ENCODE results near the gene TXNDC16.

TXNDC16 gene

GRCh38 chr14:52442602-52443001, 109.7 kb downstream of the TXNDC16 start:
- DNase-seq = no peak

DNA sequence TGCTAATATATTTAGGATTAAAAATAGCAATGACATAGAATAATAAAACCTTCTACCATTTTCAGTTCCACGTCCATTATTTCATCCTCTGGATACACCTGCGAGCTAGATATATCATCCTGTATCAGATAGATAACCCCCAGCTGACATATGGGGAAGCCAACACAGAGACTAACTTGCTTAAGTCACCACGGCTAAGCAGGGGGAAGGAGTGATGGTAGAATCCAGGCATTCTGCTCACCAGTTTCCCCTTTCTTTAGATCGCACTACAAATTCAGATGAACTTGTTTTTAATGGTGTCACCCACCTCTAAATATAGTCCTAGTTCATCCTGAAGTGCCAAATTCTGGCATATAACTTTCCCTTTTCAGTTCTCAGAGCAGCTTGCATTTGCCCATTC, 110.1 kb downstream of the TXNDC16 start:
- DNase-seq = no peak

- DNase-seq = no peak
Measured at GRCh38 chr14:52439476-52439875, 112.8 kb downstream of the TXNDC16 start.

DNA sequence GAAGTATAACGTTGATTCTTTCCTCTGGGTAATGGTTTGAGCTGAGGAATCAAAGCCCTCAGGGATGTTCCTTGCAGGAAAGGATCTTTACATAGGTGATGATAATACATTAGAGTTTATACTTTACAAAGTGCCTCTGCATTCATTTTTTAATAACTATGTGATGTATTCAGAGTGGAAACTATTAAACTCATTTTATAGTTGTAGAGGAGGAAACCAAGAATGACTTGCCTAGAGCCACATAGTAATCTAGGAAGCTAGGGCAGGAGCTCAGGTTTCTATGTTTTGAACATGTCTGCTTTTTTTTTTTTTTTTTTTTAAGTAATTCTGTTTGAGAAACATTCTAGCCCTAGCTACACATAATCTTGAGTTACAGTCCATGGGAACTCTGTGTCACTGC, 117.3 kb downstream of the TXNDC16 start:
- DNase-seq = no peak

DNA sequence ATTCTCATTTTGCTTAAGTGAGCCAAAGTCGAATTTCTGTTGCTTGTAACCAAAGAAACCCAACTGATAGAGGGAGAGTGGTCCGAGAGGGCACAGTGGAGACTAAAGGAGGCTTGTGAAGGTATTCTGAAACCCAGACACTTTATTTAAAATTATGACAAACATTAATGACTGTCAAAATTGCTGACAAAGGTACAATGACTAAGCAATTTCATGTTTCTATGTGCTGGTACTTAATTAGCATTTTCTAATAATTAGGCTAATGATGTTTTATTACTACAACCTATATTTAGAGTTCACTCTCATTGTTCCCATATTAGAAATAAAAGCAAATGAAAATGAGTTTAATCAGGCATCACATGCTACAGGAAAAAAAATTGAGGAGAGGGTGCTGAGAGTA, 121.8 kb downstream of the TXNDC16 start:
- no peak for DNase-seq

- no peak for DNase-seq
Measured at GRCh38 chr14:52429451-52429850, 122.9 kb downstream of the TXNDC16 start.

DNA sequence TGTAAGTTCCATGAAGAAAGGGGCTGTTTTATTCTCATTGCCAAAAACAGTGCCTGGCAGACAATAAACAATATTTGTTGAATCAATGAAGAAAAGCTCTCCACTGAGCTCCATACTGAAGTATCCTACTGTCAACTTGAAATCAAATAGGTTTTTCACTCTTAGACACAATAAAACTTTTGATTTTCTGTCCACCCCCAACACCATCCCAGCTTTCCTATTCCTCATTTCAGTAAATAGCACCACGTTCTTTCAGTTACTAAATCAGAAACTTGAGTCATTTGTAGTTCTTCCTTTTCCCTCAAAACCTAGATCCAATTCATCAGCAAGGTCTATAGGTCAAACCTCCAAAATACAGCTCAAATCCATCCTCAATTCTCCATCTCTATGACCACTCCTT, 124.8 kb downstream of the TXNDC16 start:
- no peak for DNase-seq

DNA sequence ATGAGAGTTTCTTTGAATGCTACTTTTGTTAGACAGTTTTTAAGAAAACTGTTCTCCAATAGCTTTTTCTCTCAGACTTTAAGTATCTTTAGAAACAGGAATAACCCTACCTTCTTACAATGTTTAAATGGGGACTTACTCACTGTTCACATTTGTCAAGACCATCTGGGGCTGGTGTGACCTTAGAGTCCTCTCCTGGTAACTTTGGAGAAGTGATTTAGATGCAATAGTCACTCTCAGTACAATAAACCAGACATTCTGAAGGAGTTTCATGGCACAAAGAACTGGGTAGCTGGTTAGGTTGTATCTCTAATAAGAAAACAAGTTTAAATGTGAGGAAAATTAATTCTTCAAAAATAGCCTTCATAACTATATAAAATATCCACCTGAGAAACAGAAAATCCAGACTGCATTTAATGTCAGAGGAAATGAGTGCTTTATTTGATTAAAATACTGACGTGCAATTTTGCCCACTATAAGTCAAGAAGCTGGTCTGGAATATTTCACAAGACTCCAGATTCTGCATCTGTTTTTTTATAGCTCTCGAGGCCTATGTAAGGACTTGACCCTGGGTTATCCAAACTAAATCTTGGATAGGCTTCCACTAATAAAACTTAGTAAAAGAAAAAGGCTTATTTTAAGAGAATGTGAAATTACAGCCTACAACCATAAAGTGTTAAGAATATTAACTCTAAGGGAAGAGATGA, 129.5 kb downstream of the TXNDC16 start:
- no peak for DNase-seq

- no peak for DNase-seq
Measured at GRCh38 chr14:52417139-52417538, 135.2 kb downstream of the TXNDC16 start.

DNA sequence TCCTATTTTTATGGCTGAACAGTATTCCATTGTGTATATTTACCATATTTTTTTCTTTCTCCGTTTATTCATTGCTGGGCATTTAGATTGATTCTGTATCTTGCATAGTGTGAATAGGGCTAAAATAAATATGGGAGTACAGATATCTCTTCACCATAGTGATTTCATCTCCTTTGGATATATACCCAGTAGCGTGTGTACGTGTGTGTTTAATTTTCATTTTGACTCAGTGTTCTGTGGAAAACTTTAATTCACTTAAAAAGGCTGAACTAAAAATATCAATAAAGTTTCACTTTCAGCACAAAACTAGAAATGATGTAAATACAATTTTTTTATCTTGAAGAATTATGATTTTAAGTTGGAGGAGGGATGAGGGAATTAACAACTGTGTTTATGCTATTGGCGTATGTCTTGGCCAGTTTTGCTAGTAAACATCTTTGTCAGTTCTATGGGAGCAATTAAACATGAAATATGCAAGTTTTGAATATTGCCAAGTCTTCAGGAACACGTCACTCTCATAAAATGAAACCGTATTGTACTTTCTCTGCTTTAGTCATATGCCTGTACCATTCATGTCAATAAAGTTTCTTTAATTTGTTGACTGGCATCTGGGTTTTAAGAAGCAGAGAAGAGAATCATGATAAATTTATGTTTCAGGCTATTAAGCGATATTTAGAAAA, 138.4 kb downstream of the TXNDC16 start:
- DNase-seq = no peak

- no peak for DNase-seq
Measured at GRCh38 chr14:52412426-52412825, 139.9 kb downstream of the TXNDC16 start.

DNA sequence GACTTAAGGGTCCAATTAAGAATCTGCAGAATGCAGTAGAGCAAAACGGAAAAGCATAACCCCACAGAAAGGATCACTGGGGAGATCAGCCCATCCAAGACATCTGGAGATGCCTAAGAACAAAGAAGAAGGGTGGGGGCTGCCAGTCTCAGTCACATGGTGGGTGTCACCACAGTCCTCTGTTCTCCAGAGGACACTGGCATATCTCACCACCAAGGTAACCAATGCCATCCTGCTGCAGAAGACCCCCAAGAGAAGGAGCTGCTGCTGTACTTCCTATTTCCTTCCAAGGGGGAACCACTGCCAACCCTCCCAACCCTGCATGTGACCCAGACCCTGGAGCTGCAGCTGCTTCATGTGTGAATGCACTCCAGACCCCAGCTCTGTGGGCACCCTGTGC, 147.0 kb downstream of the TXNDC16 start:
- DNase-seq = no peak

GRCh38 chr14:52402812-52403526, 149.3 kb downstream of the TXNDC16 start:
- DNase-seq = no peak

DNA sequence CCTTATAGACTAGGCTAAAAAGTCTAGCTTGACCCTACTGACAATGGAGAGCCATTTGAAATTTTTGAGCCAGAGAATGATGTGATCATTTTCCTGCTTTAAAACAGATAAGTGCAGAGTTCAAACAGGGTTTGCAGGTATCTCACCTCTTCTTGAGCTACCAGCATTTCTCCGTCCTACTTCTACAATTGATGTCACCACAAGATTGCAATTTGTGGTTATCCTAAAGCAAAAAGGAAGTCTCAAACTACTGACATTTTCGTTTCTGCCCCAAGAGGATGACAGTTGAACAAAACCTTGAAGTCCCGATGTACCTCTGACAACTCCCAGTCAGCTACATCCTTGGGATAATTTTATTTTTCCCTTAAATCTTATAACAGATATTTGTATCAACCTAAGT, 151.5 kb downstream of the TXNDC16 start:
- DNase-seq = no peak

GRCh38 chr14:52399921-52400595, 152.2 kb downstream of the TXNDC16 start:
- no peak for DNase-seq

DNA sequence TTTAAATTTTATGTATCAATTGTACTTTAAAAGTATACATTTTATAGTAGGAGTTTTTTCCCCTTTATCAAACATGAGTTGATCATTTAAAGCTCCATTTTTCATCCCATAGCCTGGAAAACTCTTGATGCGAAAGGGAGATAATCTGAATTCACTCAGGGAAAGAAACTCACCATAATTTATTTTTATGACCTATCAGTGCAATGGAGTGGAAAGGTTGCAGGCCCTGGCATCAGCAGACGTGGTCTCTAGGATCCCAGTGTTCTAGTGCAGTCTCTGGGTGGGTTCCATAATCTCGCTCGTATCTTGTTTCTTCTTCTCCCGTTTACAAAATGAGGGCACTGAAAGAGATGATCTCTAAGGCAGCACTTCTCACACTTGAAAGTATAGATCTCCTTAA, 153.2 kb downstream of the TXNDC16 start:
- no peak for DNase-seq

- no peak for DNase-seq
Measured at GRCh38 chr14:52397844-52398243, 154.5 kb downstream of the TXNDC16 start.

- DNase-seq = no peak
Measured at GRCh38 chr14:52395728-52396127, 156.6 kb downstream of the TXNDC16 start.

DNA sequence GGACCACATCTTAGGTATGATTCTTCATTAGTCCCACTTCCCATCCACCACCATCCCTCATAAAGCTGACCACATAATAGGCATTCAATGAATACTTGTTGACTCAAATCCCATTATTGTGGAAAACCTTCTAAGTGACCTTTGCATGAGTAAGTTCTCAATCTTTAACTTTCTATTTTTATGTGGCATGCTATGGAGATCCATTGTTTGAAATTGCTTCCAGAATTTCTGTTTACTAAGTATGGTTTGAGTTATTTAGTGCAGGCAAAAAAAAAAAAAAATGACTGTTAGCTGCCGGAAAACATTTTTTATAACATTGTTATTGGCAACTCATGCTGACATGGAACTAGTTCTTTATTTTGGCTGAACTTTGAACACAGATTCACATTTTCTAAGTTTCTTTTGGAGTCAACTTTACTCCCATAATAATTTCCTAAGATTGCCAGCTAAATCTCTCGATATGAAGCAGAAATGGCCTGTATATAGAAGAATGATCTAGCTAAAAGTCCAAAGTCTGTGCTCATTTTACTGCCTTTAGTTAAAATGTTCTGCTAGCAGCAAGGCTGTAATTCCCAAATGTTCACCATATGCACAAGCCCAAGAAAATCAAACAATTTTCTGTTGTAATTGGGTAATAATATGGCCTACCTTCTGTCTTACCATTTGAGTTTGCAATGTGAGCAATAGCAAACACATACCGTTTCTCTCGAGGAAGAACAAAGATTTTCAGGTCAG, 160.3 kb downstream of the TXNDC16 start:
- DNase-seq = no peak
